Calu3 (cell line): ENCODE measurements around the gene CCNQ. TPM values are rescaled to one million over a fixed set of nuclear protein-coding genes. Genes with fewer than 3 reads are reported as not detected.

Experiments used
- BruUV-seq: library from RNA; stranded (reverse); fragments of 400-500 nt; replicated peaks from 2 replicates; lab custom pipeline; 2021; lab: Mats Ljungman, UMichigan
- CTCF ChIA-PET: fragments of 300-600 bp; sonication (Branson Sonifier 250); formaldehyde crosslinking; loops from one replicate; lab custom pipeline; 2022; ENCODE audit warnings: antibody characterized with exemption; lab: Charles Lee
- DNase-seq: peaks from one replicate; pipeline ENCODE4 v3.0.0; 2022
- H3K27ac Mint-ChIP-seq: one replicate; pipeline ENCODE4 v1.8.0; 2022; ENCODE audit warnings: mixed read lengths; ENCODE audit not compliant: unreplicated experiment
- H3K27me3 Mint-ChIP-seq: one replicate; pipeline ENCODE4 v1.8.0; 2022; ENCODE audit warnings: mixed read lengths; ENCODE audit not compliant: unreplicated experiment
- H3K36me3 Mint-ChIP-seq: one replicate; pipeline ENCODE4 v1.8.0; 2022; ENCODE audit warnings: mild to moderate bottlenecking, moderate library complexity, mixed read lengths; ENCODE audit not compliant: insufficient read depth, unreplicated experiment
- H3K4me1 Mint-ChIP-seq: one replicate; pipeline ENCODE4 v1.8.0; 2022; ENCODE audit warnings: mild to moderate bottlenecking, low read depth, mixed read lengths; ENCODE audit not compliant: unreplicated experiment
- H3K4me3 Mint-ChIP-seq: one replicate; pipeline ENCODE4 v1.8.0; 2022; ENCODE audit warnings: mild to moderate bottlenecking, low read depth, moderate library complexity, mixed read lengths; ENCODE audit not compliant: unreplicated experiment
- H3K9me3 Mint-ChIP-seq: one replicate; pipeline ENCODE4 v1.8.0; 2022; ENCODE audit warnings: low read depth, mixed read lengths; ENCODE audit not compliant: unreplicated experiment
- CTCF ChIP-seq: fragments of 200-600 bp; IDR thresholded peaks from one replicate; pipeline ENCODE4 v1.8.0; 2022; ENCODE audit warnings: antibody characterized with exemption; ENCODE audit not compliant: unreplicated experiment
- intact Hi-C: fragments of 100-400 bp; cut with micrococcal nuclease; formaldehyde crosslinking; loops from one replicate; pipeline ENCODE4 v1.10.0; 2022; ENCODE audit not compliant: unreplicated experiment
- total RNA-seq: library from RNA; stranded (reverse); gene quantifications from 2 replicates; pipeline ENCODE4 v1.2.3, GENCODE V29; 2022

Gene CCNQ
- total RNA-seq, 1 experiment from 2014 or later = 18.9 TPM

GRCh38 chrX:153593811-153594500, 5.0 kb downstream of the CCNQ start:
- CTCF ChIA-PET = no interaction called here

DNA sequence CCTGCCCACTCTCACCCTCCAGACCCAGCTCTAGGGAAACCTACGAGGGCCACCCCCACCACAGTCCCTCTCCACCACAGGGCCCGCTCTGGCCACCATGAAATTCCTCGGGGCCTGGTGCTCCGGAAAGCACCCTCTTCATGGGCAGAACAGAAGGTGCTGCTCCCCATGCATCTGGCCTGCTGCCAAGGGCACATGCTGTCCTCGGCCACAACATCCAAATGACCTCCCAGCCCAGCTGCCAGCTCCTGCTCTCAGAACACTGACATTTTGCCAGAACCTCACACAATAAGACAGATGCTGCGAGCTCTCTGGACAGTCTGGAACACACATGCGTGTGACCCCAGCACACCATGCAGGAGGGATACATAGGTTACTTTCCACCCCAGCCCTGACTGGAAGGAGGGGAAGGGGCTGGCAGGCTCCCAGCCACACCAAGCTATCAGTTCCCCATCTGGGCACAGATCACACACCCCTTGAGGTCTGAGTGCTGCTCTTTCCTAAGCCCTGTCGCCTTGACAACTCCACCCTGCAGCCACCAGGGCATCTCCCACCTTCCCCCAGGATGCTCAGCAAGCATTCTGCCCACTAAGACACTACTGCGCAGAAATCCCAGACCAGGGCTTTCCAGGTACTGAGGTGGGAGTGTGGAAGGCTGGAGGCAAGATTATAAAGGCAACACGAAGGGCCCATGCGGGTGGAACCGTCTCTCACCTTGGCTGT, 5.8 kb downstream of the CCNQ start:
- intact Hi-C loops = no loop called here
- no peak overlapping the region for H3K4me3 Mint-ChIP-seq
- H3K27me3 Mint-ChIP-seq = no peaks in the 10 kb centered on the region
- H3K4me1 Mint-ChIP-seq = peaks cover 15% of the 10 kb centered on the region
- no peaks in the 10 kb centered on the region for H3K9me3 Mint-ChIP-seq
- CTCF ChIA-PET = no interaction called here
- TF ChIP-seq CTCF = no peak
- peaks cover 5% of the 10 kb centered on the region for H3K36me3 Mint-ChIP-seq
- no peak for DNase-seq
- no TSS peak for BruUV-seq
- H3K27ac Mint-ChIP-seq = no peak overlapping the region

More at GRCh38 chrX:153593811-153594500, 5.0 kb downstream of the CCNQ start:
- no peak for DNase-seq
- Mint-ChIP-seq H3K9me3 (no peaks in the 10 kb centered on the region), H3K27me3 (no peaks in the 10 kb centered on the region), H3K27ac (no peak overlapping the region), H3K4me1 (peaks cover 15% of the 10 kb centered on the region), H3K36me3 (peaks cover 11% of the 10 kb centered on the region), H3K4me3 (no peak overlapping the region)
- no peak for TF ChIP-seq CTCF
- intact Hi-C loops = no loop called here
- BruUV-seq = no TSS peak

DNA sequence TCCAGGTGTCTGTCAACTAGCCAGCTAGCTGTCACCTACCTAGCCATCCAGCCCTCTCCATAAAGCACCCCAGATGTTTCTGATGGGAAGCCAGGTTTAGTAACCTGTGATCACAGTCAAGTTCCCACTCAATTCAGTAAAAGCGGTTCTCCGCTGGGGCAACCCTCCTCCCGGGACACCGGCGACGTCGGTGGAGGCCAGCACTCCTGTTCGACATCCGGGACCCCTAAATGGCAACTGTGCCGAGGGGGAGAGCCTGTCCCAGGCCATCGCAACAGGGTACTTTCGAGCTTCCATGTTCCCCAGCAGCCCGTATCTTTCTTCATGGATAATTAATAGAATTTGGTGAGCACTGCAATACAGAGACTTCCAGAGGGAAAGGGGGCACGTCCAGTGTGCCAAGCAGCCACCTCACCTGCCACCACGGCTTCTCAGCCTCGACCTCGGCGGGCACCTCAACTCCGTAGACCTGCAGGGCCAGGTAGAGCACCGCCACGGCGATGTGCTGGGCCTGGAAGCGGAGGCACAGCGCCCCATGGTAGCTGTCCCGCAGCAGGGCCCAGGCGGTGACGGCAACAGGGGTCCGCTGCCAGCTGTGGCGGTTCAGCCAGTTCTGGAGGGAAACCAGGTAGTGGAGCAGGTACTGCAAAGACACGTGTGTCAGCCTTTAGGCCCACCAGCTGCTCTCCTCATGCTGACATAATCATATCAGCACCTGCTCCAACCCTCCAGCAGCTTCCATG, 6.7 kb downstream of the CCNQ start:
- Mint-ChIP-seq H3K27ac (no peak overlapping the region), H3K36me3 (no peaks in the 10 kb centered on the region), H3K4me3 (no peak overlapping the region), H3K4me1 (peaks cover 15% of the 10 kb centered on the region), H3K27me3 (no peaks in the 10 kb centered on the region), H3K9me3 (no peaks in the 10 kb centered on the region)
- TF ChIP-seq CTCF = no peak
- intact Hi-C loops = no loop called here
- CTCF ChIA-PET = no interaction called here
- no TSS peak for BruUV-seq
- DNase-seq = no peak

- no TSS peak for BruUV-seq
- intact Hi-C loops = no loop called here
- no peaks in the 10 kb centered on the region for H3K36me3 Mint-ChIP-seq
- TF ChIP-seq CTCF = no peak
- H3K27me3 Mint-ChIP-seq = no peaks in the 10 kb centered on the region
- CTCF ChIA-PET = no interaction called here
- H3K4me1 Mint-ChIP-seq = peaks cover 8% of the 10 kb centered on the region
- DNase-seq = no peak
- no peaks in the 10 kb centered on the region for H3K9me3 Mint-ChIP-seq
- no peak overlapping the region for H3K4me3 Mint-ChIP-seq
- H3K27ac Mint-ChIP-seq = no peak overlapping the region
Observed at GRCh38 chrX:153590961-153591956, 7.7 kb downstream of the CCNQ start.
